ENCODE data around the gene SMYD3. TPM values are rescaled to one million over a fixed set of nuclear protein-coding genes. Genes with fewer than 3 reads are reported as not detected.

The SMYD3 gene
- total and polyA plus RNA-seq, 10 of the 15 experiments (the other 5 are each of a cell fraction or from before 2014, with no cell fraction given): 18.3 to 54.0 (median 24.8) TPM

DNA sequence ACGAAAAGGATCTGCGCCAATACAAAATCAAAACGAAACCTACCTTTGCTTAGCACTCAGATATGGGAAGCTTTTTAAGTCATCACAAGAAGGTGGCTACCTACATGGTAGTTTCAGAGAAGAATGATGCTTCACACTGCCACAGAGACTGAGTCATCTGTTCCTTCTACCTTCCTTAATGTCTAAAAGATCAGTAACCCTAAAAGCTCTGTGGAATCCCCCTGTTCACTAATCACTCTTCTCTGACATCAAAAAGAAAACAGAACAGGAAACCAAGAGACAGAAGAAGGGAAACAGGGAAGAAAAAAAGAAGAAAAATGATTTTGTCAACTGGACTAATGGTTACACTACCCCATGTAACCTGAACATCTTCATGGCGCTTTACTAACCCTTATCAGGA lies 177.2 kb downstream of the SMYD3 start (continued):
- TF ChIP-seq MTA3 (IDR thresholded peaks at IDR 0.05; ENCODE audit: borderline replicate concordance, low read length) (peak; percentile 77), ZZZ3 (IDR thresholded peaks at IDR 0.05; ENCODE audit: control insufficient read depth, insufficient read length, low read depth) (no peak), SIN3A (IDR thresholded peaks at IDR 0.05; ENCODE audit: low read depth, low read length) (no peak), EZH2 (IDR thresholded peaks at IDR 0.05; ENCODE audit: borderline replicate concordance, control insufficient read depth, low read depth, low read length) (no peak), NFIC (IDR thresholded peaks at IDR 0.05; ENCODE audit: low read depth, low read length) (peak; percentile 98), HDAC2 (IDR thresholded peaks at IDR 0.05) (no peak), LARP7 (IDR thresholded peaks at IDR 0.05) (no peak), MEF2B (IDR thresholded peaks at IDR 0.05; ENCODE audit: partially characterized antibody, poor library complexity, severe bottlenecking) (peak; percentile 41), MTA2 (IDR thresholded peaks at IDR 0.05; ENCODE audit: low read depth) (peak; percentile 98), NR2C1 (IDR thresholded peaks at IDR 0.05) (no peak), STAT3 (IDR thresholded peaks at IDR 0.05; ENCODE audit: low read depth, low read length) (0 out of 2 replicates have a peak, but pooled peaks have one; percentile 25), EGR1 (IDR thresholded peaks at IDR 0.05; ENCODE audit: borderline replicate concordance in 1 of 2, low read depth in 2 of 2, low read length in 2 of 2) (0 out of 3 replicates have a peak, but pooled peaks of 1 of the 2 experiments have one; percentile 27), RBBP5 (conservative IDR thresholded peaks at IDR 0.05) (no peak), CHD1 (IDR thresholded peaks at IDR 0.05; ENCODE audit: low read depth, low read length) (no peak), NFYB (IDR thresholded peaks at IDR 0.05; ENCODE audit: insufficient read depth, low read depth, low read length) (no peak), ZSCAN29 (IDR thresholded peaks at IDR 0.05) (no peak)
- TF ChIP-seq, protein P1, sequence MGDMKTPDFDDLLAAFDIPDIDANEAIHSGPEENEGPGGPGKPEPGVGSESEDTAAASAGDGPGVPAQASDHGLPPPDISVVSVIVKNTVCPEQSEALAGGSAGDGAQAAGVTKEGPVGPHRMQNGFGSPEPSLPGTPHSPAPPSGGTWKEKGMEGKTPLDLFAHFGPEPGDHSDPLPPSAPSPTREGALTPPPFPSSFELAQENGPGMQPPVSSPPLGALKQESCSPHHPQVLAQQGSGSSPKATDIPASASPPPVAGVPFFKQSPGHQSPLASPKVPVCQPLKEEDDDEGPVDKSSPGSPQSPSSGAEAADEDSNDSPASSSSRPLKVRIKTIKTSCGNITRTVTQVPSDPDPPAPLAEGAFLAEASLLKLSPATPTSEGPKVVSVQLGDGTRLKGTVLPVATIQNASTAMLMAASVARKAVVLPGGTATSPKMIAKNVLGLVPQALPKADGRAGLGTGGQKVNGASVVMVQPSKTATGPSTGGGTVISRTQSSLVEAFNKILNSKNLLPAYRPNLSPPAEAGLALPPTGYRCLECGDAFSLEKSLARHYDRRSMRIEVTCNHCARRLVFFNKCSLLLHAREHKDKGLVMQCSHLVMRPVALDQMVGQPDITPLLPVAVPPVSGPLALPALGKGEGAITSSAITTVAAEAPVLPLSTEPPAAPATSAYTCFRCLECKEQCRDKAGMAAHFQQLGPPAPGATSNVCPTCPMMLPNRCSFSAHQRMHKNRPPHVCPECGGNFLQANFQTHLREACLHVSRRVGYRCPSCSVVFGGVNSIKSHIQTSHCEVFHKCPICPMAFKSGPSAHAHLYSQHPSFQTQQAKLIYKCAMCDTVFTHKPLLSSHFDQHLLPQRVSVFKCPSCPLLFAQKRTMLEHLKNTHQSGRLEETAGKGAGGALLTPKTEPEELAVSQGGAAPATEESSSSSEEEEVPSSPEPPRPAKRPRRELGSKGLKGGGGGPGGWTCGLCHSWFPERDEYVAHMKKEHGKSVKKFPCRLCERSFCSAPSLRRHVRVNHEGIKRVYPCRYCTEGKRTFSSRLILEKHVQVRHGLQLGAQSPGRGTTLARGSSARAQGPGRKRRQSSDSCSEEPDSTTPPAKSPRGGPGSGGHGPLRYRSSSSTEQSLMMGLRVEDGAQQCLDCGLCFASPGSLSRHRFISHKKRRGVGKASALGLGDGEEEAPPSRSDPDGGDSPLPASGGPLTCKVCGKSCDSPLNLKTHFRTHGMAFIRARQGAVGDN (IDR thresholded peaks at IDR 0.05): no peak
- TF ChIP-seq, protein P2, sequence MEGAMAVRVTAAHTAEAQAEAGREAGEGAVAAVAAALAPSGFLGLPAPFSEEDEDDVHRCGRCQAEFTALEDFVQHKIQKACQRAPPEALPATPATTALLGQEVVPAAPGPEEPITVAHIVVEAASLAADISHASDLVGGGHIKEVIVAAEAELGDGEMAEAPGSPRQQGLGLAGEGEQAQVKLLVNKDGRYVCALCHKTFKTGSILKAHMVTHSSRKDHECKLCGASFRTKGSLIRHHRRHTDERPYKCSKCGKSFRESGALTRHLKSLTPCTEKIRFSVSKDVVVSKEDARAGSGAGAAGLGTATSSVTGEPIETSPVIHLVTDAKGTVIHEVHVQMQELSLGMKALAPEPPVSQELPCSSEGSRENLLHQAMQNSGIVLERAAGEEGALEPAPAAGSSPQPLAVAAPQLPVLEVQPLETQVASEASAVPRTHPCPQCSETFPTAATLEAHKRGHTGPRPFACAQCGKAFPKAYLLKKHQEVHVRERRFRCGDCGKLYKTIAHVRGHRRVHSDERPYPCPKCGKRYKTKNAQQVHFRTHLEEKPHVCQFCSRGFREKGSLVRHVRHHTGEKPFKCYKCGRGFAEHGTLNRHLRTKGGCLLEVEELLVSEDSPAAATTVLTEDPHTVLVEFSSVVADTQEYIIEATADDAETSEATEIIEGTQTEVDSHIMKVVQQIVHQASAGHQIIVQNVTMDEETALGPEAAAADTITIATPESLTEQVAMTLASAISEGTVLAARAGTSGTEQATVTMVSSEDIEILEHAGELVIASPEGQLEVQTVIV (IDR thresholded peaks at IDR 0.05; ENCODE audit: borderline replicate concordance, partially characterized antibody): no peak
- TF ChIP-seq, protein P3, sequence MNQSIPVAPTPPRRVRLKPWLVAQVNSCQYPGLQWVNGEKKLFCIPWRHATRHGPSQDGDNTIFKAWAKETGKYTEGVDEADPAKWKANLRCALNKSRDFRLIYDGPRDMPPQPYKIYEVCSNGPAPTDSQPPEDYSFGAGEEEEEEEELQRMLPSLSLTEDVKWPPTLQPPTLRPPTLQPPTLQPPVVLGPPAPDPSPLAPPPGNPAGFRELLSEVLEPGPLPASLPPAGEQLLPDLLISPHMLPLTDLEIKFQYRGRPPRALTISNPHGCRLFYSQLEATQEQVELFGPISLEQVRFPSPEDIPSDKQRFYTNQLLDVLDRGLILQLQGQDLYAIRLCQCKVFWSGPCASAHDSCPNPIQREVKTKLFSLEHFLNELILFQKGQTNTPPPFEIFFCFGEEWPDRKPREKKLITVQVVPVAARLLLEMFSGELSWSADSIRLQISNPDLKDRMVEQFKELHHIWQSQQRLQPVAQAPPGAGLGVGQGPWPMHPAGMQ (IDR thresholded peaks at IDR 0.05; ENCODE audit: borderline replicate concordance): no peak
- TF ChIP-seq, protein P4, sequence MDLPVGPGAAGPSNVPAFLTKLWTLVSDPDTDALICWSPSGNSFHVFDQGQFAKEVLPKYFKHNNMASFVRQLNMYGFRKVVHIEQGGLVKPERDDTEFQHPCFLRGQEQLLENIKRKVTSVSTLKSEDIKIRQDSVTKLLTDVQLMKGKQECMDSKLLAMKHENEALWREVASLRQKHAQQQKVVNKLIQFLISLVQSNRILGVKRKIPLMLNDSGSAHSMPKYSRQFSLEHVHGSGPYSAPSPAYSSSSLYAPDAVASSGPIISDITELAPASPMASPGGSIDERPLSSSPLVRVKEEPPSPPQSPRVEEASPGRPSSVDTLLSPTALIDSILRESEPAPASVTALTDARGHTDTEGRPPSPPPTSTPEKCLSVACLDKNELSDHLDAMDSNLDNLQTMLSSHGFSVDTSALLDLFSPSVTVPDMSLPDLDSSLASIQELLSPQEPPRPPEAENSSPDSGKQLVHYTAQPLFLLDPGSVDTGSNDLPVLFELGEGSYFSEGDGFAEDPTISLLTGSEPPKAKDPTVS (IDR thresholded peaks at IDR 0.05; ENCODE audit: low read depth, low read length): no peak
- TF ChIP-seq, protein P5, sequence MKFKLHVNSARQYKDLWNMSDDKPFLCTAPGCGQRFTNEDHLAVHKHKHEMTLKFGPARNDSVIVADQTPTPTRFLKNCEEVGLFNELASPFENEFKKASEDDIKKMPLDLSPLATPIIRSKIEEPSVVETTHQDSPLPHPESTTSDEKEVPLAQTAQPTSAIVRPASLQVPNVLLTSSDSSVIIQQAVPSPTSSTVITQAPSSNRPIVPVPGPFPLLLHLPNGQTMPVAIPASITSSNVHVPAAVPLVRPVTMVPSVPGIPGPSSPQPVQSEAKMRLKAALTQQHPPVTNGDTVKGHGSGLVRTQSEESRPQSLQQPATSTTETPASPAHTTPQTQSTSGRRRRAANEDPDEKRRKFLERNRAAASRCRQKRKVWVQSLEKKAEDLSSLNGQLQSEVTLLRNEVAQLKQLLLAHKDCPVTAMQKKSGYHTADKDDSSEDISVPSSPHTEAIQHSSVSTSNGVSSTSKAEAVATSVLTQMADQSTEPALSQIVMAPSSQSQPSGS (IDR thresholded peaks at IDR 0.05; ENCODE audit: low read length): peak; percentile 81
